NB4 (cell line): ENCODE results near the gene TUT1.

Experiments used
- CTCF ChIP-seq: IDR thresholded peaks from one replicate; pipeline ENCODE4 v1.5.1; 2012; ENCODE audit warnings: low read depth, low read length
- MYC ChIP-seq: IDR thresholded peaks from 2 replicates; pipeline ENCODE4 v1.6.1; 2011; ENCODE audit warnings: low read depth, low read length
- POLR2A ChIP-seq: IDR thresholded peaks from 2 replicates; pipeline ENCODE4 v1.6.1; 2011; ENCODE audit warnings: mild to moderate bottlenecking; ENCODE audit not compliant: insufficient read length; ENCODE audit errors: extremely low read depth
- TF ChIP-seq, protein P1 (sequence below): IDR thresholded peaks from 2 replicates; pipeline ENCODE4 v1.6.1; 2011; ENCODE audit warnings: low read depth, low read length

DNA sequence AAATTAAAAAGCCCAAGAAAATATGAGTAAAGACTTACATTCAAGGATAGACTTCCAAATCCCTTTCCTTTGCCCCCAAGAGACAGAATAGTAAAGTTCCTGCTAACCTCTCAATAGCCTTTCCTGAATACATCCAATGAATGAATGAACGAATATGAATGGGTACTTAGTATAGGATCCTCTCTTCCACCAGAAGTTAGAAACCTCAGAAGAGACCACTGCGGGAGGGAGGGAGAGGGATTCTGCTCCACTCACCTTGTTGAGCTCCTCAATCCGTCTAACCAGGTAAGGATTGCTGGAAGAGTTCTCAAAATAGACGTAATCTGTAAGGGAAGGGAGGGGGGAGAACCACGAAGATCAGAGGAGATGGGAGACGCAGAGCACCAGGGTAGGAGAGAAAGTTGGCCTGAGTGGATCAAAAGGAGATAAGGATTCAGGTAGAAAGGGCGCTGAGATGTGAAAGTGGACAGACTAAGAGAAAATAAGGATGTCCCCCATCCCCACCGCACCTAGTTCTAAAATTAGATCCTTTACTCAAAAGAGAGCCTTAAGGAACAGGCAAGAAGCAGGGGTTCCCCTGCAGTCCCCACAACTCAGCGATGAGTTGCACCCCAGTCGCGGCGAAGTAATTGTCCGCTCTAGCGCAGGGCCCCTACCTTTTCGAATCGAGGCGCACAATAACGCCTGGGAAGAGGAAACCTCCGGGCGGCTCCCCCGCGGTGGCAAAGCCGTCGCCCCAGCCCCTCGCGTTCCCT, 9.2 kb upstream of the TUT1 start:
- TF ChIP-seq POLR2A: no peak
- TF ChIP-seq CTCF: no peak
- TF ChIP-seq MYC: no peak
- TF ChIP-seq, protein P1, sequence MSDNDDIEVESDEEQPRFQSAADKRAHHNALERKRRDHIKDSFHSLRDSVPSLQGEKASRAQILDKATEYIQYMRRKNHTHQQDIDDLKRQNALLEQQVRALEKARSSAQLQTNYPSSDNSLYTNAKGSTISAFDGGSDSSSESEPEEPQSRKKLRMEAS: no peak
